ENCODE data around the gene AMOT. TPM values are rescaled to one million over a fixed set of nuclear protein-coding genes. Genes with fewer than 3 reads are reported as not detected.

Gene AMOT
- total and polyA plus RNA-seq, 2 of the 4 experiments (the other 2 are of a cell fraction), result 4.7 to 9.1 TPM

DNA sequence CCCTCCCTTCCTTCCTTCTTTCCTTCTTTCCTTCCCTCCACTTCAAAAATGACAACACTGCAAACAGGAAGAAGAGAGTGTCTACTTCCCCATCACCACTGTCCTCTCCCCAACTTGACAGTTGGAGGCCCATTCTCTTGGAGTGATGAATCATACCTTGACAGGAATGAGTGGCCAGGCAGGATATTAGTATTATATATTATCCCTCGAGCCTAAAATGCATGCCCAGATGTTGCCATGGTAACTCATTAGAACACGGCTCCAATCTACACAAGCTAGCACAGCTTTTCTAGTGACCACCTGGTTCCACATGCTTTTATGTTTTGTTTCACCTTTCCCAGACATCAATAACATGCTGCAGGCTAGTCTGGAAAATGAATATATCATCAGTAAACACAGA lies 89.6 kb downstream of the AMOT start:
- ChIA-PET CTCF (no interaction called here), POLR2A (ENCODE audit: unreplicated experiment) (no interaction called here)
- H4K5ac ChIP-seq (ENCODE audit: low read depth, low read length), result no peak overlapping the region
- no peaks in the 10 kb centered on the region for H4K20me1 ChIP-seq (ENCODE audit: insufficient read depth, low read length)
- no peak overlapping the region for H2BK120ac ChIP-seq (ENCODE audit: low read depth, low read length)
- no peak overlapping the region for H3K4me2 ChIP-seq (ENCODE audit: low read depth, low read length)
- dilution Hi-C loops (cut with HindIII; ENCODE audit: low sequenced_read_pairs, unreplicated experiment) (no loop called here), in situ Hi-C loops (cut with MboI; ENCODE audit: low sequenced_read_pairs) (no loop called here), intact Hi-C loops (cut with micrococcal nuclease) (no loop called here)
- H2AK5ac ChIP-seq (ENCODE audit: low read depth, low read length), result no peak overlapping the region
- H3K27ac ChIP-seq (ENCODE audit: insufficient read depth, low read length), result no peak overlapping the region
- no peak overlapping the region for H3K14ac ChIP-seq (replicated peaks; ENCODE audit: low read depth, low read length)
- H3K56ac ChIP-seq (ENCODE audit: extremely low read depth, insufficient read depth, low read length), result no peak overlapping the region
- no CpG with 5 or more reads among the region's 2 CpGs for WGBS, 2 experiments (ENCODE audit: extremely low coverage in 2 of 2, insufficient read length in 1 of 2)
- no peaks in the 10 kb centered on the region for H3K36me3 ChIP-seq (ENCODE audit: control insufficient read depth, insufficient read depth, low read length)
- no peak overlapping the region for H3K4ac ChIP-seq (ENCODE audit: low read depth, low read length)
- no peak overlapping the region for H4K8ac ChIP-seq (ENCODE audit: low read depth in 2 of 2, low read length in 2 of 2)
- TF ChIP-seq, protein P1, sequence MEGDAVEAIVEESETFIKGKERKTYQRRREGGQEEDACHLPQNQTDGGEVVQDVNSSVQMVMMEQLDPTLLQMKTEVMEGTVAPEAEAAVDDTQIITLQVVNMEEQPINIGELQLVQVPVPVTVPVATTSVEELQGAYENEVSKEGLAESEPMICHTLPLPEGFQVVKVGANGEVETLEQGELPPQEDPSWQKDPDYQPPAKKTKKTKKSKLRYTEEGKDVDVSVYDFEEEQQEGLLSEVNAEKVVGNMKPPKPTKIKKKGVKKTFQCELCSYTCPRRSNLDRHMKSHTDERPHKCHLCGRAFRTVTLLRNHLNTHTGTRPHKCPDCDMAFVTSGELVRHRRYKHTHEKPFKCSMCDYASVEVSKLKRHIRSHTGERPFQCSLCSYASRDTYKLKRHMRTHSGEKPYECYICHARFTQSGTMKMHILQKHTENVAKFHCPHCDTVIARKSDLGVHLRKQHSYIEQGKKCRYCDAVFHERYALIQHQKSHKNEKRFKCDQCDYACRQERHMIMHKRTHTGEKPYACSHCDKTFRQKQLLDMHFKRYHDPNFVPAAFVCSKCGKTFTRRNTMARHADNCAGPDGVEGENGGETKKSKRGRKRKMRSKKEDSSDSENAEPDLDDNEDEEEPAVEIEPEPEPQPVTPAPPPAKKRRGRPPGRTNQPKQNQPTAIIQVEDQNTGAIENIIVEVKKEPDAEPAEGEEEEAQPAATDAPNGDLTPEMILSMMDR (conservative IDR thresholded peaks at IDR 0.05; ENCODE audit: low read depth, low read length), result no peak
- no peak for TF ChIP-seq NFE2L2 (IDR thresholded peaks at IDR 0.05; ENCODE audit: low read depth, low read length)
- no peak for TF ChIP-seq RAD21 (IDR thresholded peaks at IDR 0.05; ENCODE audit: low read length)
- TF ChIP-seq MAZ (IDR thresholded peaks at IDR 0.05; ENCODE audit: borderline replicate concordance, low read depth, low read length), result no peak
- TF ChIP-seq POLR2A (IDR thresholded peaks at IDR 0.05; ENCODE audit: low read depth, low read length), result no peak
- TF ChIP-seq RFX5 (IDR thresholded peaks at IDR 0.05; ENCODE audit: low read depth, low read length), result no peak
- TF ChIP-seq BHLHE40 (IDR thresholded peaks at IDR 0.05; ENCODE audit: low read depth, low read length), result no peak
- TF ChIP-seq CHD1 (IDR thresholded peaks at IDR 0.05; ENCODE audit: low read depth, low read length), result no peak
- TF ChIP-seq CEBPB (IDR thresholded peaks at IDR 0.05; ENCODE audit: low read depth, low read length), result no peak
- no peak for TF ChIP-seq MAFK (IDR thresholded peaks at IDR 0.05; ENCODE audit: low read depth, low read length)
- TF ChIP-seq, protein P2, sequence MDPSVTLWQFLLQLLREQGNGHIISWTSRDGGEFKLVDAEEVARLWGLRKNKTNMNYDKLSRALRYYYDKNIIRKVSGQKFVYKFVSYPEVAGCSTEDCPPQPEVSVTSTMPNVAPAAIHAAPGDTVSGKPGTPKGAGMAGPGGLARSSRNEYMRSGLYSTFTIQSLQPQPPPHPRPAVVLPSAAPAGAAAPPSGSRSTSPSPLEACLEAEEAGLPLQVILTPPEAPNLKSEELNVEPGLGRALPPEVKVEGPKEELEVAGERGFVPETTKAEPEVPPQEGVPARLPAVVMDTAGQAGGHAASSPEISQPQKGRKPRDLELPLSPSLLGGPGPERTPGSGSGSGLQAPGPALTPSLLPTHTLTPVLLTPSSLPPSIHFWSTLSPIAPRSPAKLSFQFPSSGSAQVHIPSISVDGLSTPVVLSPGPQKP (IDR thresholded peaks at IDR 0.05; ENCODE audit: borderline replicate concordance, low read depth, low read length), result no peak
- TF ChIP-seq, protein P3, sequence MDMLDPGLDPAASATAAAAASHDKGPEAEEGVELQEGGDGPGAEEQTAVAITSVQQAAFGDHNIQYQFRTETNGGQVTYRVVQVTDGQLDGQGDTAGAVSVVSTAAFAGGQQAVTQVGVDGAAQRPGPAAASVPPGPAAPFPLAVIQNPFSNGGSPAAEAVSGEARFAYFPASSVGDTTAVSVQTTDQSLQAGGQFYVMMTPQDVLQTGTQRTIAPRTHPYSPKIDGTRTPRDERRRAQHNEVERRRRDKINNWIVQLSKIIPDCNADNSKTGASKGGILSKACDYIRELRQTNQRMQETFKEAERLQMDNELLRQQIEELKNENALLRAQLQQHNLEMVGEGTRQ (IDR thresholded peaks at IDR 0.05; ENCODE audit: low read depth, low read length), result no peak
- TF ChIP-seq FOS (IDR thresholded peaks at IDR 0.05; ENCODE audit: low read depth, low read length), result no peak
- no peak for TF ChIP-seq RCOR1 (IDR thresholded peaks at IDR 0.05; ENCODE audit: insufficient replicate concordance, low read length)
- TF ChIP-seq SMC3 (IDR thresholded peaks at IDR 0.05; ENCODE audit: low read depth, low read length), result no peak
- TF ChIP-seq MXI1 (IDR thresholded peaks at IDR 0.05; ENCODE audit: borderline replicate concordance, low read depth, low read length), result no peak
- ATAC-seq (ENCODE audit: low read depth) (no peak), DNase-seq (no peak)
- H3K18ac ChIP-seq (ENCODE audit: low read depth, low read length), result no peak overlapping the region
- H3K27me3 ChIP-seq (ENCODE audit: control insufficient read depth, insufficient read depth, low read length), result peaks cover 6% of the 10 kb centered on the region; the same call in 1 of the 2 replicates
- H3K9me3 ChIP-seq (ENCODE audit: control insufficient read depth, insufficient read depth, low read length), result no peaks in the 10 kb centered on the region
- no peaks in the 10 kb centered on the region for H3K9me1 ChIP-seq (ENCODE audit: insufficient read depth, low read length)
- H3K79me1 ChIP-seq (ENCODE audit: low read depth in 1 of 2, low read length in 2 of 2), result no peaks in the 10 kb centered on the region
- no peak overlapping the region for H3K9ac ChIP-seq (ENCODE audit: low read depth, low read length)
- H3K23ac ChIP-seq (ENCODE audit: low read depth, low read length), result no peak overlapping the region
- H2AFZ ChIP-seq (replicated peaks; ENCODE audit: low read length, poor library complexity), result no peak overlapping the region
- H2BK5ac ChIP-seq (ENCODE audit: low read depth, low read length, poor library complexity, severe bottlenecking), result no peak overlapping the region
- no peaks in the 10 kb centered on the region for H3K4me1 ChIP-seq (ENCODE audit: control insufficient read depth, insufficient read depth, low read length)
- BruUV-seq (replicated peaks), result no TSS peak
- no peak overlapping the region for H4K91ac ChIP-seq (ENCODE audit: insufficient read depth, low read depth, low read length)
- no peak overlapping the region for H2AK9ac ChIP-seq (replicated peaks; ENCODE audit: low read depth, low read length, poor library complexity)
- H3K4me3 ChIP-seq (ENCODE audit: insufficient read depth, low read depth, low read length), result no peak overlapping the region
- H2BK20ac ChIP-seq (ENCODE audit: low read depth, low read length), result no peak overlapping the region
- H2BK15ac ChIP-seq (ENCODE audit: low read depth, low read length), result no peak overlapping the region
